ENCODE measurements around the gene IRX4.

DNA sequence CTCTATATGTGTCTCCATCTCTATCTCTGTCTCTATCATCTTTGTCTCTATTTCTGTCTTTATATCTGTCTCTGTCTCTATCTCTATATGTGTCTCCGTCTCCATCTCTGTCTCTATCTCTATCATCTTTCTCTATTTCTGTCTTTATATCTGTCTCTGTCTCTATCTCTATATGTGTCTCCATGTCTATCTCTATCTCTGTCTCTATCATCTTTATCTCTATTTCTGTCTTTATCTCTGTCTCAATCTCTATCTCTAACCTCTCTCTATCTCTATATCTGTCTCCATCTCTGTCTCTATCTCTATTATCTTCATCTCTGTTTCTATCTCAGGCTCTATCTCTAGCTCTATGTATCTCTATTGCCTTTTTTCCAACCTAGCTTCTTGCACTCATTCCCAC lies 37.0 kb downstream of the IRX4 start:
- no peak for TF ChIP-seq POLR2AphosphoS5 (IDR thresholded peaks at IDR 0.05; ENCODE audit: low read depth)
- TF ChIP-seq, protein P1, sequence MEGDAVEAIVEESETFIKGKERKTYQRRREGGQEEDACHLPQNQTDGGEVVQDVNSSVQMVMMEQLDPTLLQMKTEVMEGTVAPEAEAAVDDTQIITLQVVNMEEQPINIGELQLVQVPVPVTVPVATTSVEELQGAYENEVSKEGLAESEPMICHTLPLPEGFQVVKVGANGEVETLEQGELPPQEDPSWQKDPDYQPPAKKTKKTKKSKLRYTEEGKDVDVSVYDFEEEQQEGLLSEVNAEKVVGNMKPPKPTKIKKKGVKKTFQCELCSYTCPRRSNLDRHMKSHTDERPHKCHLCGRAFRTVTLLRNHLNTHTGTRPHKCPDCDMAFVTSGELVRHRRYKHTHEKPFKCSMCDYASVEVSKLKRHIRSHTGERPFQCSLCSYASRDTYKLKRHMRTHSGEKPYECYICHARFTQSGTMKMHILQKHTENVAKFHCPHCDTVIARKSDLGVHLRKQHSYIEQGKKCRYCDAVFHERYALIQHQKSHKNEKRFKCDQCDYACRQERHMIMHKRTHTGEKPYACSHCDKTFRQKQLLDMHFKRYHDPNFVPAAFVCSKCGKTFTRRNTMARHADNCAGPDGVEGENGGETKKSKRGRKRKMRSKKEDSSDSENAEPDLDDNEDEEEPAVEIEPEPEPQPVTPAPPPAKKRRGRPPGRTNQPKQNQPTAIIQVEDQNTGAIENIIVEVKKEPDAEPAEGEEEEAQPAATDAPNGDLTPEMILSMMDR (conservative IDR thresholded peaks at IDR 0.05; ENCODE audit: low read depth in 2 of 2), result no peak
- no peak for TF ChIP-seq EZH2 (IDR thresholded peaks at IDR 0.05; ENCODE audit: low read depth, unreplicated experiment)
- TF ChIP-seq, protein P2, sequence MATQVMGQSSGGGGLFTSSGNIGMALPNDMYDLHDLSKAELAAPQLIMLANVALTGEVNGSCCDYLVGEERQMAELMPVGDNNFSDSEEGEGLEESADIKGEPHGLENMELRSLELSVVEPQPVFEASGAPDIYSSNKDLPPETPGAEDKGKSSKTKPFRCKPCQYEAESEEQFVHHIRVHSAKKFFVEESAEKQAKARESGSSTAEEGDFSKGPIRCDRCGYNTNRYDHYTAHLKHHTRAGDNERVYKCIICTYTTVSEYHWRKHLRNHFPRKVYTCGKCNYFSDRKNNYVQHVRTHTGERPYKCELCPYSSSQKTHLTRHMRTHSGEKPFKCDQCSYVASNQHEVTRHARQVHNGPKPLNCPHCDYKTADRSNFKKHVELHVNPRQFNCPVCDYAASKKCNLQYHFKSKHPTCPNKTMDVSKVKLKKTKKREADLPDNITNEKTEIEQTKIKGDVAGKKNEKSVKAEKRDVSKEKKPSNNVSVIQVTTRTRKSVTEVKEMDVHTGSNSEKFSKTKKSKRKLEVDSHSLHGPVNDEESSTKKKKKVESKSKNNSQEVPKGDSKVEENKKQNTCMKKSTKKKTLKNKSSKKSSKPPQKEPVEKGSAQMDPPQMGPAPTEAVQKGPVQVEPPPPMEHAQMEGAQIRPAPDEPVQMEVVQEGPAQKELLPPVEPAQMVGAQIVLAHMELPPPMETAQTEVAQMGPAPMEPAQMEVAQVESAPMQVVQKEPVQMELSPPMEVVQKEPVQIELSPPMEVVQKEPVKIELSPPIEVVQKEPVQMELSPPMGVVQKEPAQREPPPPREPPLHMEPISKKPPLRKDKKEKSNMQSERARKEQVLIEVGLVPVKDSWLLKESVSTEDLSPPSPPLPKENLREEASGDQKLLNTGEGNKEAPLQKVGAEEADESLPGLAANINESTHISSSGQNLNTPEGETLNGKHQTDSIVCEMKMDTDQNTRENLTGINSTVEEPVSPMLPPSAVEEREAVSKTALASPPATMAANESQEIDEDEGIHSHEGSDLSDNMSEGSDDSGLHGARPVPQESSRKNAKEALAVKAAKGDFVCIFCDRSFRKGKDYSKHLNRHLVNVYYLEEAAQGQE (IDR thresholded peaks at IDR 0.05; ENCODE audit: unreplicated experiment), result no peak
- TF ChIP-seq NANOG (IDR thresholded peaks at IDR 0.05; ENCODE audit: borderline replicate concordance), result no peak
- TF ChIP-seq, protein P3, sequence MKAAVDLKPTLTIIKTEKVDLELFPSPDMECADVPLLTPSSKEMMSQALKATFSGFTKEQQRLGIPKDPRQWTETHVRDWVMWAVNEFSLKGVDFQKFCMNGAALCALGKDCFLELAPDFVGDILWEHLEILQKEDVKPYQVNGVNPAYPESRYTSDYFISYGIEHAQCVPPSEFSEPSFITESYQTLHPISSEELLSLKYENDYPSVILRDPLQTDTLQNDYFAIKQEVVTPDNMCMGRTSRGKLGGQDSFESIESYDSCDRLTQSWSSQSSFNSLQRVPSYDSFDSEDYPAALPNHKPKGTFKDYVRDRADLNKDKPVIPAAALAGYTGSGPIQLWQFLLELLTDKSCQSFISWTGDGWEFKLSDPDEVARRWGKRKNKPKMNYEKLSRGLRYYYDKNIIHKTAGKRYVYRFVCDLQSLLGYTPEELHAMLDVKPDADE (IDR thresholded peaks at IDR 0.05), result no peak
- no peak for TF ChIP-seq JUNB (IDR thresholded peaks at IDR 0.05; ENCODE audit: unreplicated experiment)
- TF ChIP-seq EZH2phosphoT487 (IDR thresholded peaks at IDR 0.05; ENCODE audit: unreplicated experiment), result no peak
- no peak for TF ChIP-seq ZNF331 (CRISPR knock-in tag; IDR thresholded peaks at IDR 0.05; ENCODE audit: low read depth)
- TF ChIP-seq STAT1 (IDR thresholded peaks at IDR 0.05; ENCODE audit: unreplicated experiment), result no peak
- TF ChIP-seq ZNF114 (CRISPR knock-in tag; IDR thresholded peaks at IDR 0.05), result no peak

Measured in GM23338 (cell line).